Neuron (in vitro differentiated cells): ENCODE results near the gene YTHDC2.

Source experiments
- H2AFZ ChIP-seq: one replicate; pipeline ENCODE4 v1.6.1; 2013; ENCODE audit warnings: low read depth, mild to moderate bottlenecking, inconsistent platforms, low read length, moderate library complexity
- H3K27me3 ChIP-seq: one replicate; pipeline ENCODE4 v1.6.1; 2013; ENCODE audit warnings: low read length; ENCODE audit not compliant: insufficient read depth
- H3K36me3 ChIP-seq: one replicate; pipeline ENCODE4 v1.6.1; 2013; ENCODE audit warnings: low read length; ENCODE audit not compliant: insufficient read depth
- H3K4me1 ChIP-seq: one replicate; pipeline ENCODE4 v1.6.1; 2013; ENCODE audit warnings: low read length; ENCODE audit not compliant: insufficient read depth
- H3K4me3 ChIP-seq: 2 replicates; pipeline ENCODE4 v1.5.1; 2013; ENCODE audit warnings: mild to moderate bottlenecking, low read length, moderate library complexity
- H3K9me3 ChIP-seq: one replicate; pipeline ENCODE4 v1.6.1; 2013; ENCODE audit warnings: low read length

YTHDC2 gene

DNA sequence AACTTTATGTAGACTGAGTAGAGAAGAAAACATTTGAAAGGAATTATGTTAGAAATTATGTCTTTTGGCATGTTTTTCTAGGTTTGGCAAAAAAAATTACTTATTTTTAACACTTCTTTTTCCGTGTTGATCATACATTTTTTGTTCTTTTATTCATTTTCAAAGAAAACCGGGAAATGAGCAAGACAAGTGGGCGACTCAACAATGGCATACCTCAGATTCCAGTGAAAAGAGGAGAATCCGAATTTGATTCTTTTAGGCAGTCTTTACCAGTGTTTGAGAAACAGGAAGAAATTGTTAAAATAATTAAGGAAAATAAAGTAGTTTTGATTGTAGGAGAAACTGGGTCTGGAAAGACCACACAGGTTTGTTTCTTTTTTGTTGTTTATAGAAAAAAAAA lies 12.9 kb downstream of the YTHDC2 start:
- Histone ChIP-seq H3K9me3 (peaks cover 6% of the 10 kb centered on the region), H2AFZ (no peak overlapping the region), H3K36me3 (peaks cover 6% of the 10 kb centered on the region), H3K4me1 (peaks cover 3% of the 10 kb centered on the region), H3K4me3 (no peak overlapping the region), H3K27me3 (no peaks in the 10 kb centered on the region)

DNA sequence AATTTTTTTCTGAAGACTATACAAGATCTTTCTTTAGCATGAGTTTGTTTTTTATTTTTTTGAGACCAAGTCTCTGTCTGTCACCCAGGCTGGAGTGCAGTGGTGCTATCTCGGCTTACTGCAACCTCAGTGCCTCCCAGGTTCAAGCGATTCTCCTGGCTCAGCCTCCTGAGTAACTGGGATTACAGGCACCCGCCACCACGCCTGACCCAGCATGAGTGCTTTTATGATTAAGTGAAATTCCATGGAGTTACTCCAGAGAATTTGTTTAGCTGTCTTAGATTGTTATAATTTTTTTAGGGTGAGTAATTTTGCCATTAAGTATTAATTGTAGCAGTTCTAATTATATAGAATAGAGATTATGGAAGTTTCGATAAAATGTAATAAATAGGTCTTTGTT lies 14.3 kb downstream of the YTHDC2 start:
- H2AFZ ChIP-seq: no peak overlapping the region
- H3K36me3 ChIP-seq: peaks cover 7% of the 10 kb centered on the region
- peaks cover 7% of the 10 kb centered on the region for H3K9me3 ChIP-seq
- no peaks in the 10 kb centered on the region for H3K27me3 ChIP-seq
- peaks cover 3% of the 10 kb centered on the region for H3K4me1 ChIP-seq
- no peak overlapping the region for H3K4me3 ChIP-seq

- Histone ChIP-seq H3K27me3 (no peaks in the 10 kb centered on the region), H3K4me3 (no peak overlapping the region), H3K36me3 (peaks cover 31% of the 10 kb centered on the region), H2AFZ (no peak overlapping the region), H3K4me1 (no peaks in the 10 kb centered on the region), H3K9me3 (peaks cover 8% of the 10 kb centered on the region)
Observed at GRCh38 chr5:113531481-113532159, 18.1 kb downstream of the YTHDC2 start.

- Histone ChIP-seq H2AFZ (no peak overlapping the region), H3K27me3 (no peaks in the 10 kb centered on the region), H3K4me1 (no peaks in the 10 kb centered on the region), H3K9me3 (no peaks in the 10 kb centered on the region), H3K36me3 (peaks cover 64% of the 10 kb centered on the region), H3K4me3 (no peak overlapping the region)
Observed at GRCh38 chr5:113538313-113538712, 24.8 kb downstream of the YTHDC2 start.

DNA sequence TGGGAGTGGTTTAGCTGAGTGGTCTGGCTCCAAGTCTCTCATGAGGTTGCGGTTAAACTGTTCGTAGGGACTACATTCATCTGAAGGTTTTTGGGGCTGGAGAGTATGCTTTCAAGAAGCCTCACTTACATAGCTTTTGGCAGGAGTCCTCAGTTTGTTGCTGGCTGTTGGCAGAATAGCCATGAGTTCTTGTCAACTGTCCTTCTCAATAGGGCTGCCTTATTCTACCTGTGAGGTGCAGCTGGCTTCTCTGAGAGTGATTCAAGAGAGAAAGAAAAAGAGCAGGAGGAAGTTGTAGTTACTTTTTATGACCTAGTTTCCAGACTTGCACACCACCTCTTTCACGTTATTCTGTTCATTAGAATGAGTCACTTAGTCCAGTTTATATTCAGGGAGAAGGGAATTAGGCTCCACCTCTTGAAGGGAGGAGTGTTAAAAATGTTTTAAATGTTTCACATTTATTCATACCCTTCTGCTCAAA lies 33.2 kb downstream of the YTHDC2 start:
- Histone ChIP-seq H3K4me3 (no peak overlapping the region), H3K27me3 (no peaks in the 10 kb centered on the region), H3K36me3 (peaks cover 62% of the 10 kb centered on the region)

GRCh38 chr5:113548396-113548795 lies 34.9 kb downstream of the YTHDC2 start:
- peaks cover 59% of the 10 kb centered on the region for H3K36me3 ChIP-seq

More for the DNA sequence above, 33.2 kb downstream of the YTHDC2 start:
- Histone ChIP-seq H3K9me3 (peaks cover 2% of the 10 kb centered on the region), H2AFZ (no peak overlapping the region), H3K4me1 (no peaks in the 10 kb centered on the region)

DNA sequence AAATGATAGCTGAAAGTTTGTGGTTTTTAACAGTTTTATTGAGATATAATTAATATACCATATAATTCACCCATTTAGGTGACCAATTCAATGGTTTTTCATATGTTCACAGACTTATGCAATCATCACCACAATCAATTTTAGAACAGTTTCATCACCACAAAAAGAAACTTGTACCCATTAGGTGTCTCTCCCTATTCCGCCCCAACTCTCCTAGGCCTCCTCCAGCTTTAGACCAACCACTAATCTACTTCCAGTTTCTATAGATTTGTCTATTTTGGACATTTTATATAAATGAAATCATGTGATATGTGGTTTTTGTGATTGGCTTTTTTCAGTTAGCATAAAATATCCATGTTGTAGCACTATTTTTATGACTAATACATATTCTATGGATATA lies 38.6 kb downstream of the YTHDC2 start:
- H3K4me3 ChIP-seq: no peak overlapping the region
- no peak overlapping the region for H2AFZ ChIP-seq
- no peaks in the 10 kb centered on the region for H3K9me3 ChIP-seq
- no peaks in the 10 kb centered on the region for H3K27me3 ChIP-seq
- no peaks in the 10 kb centered on the region for H3K4me1 ChIP-seq
- peaks cover 62% of the 10 kb centered on the region for H3K36me3 ChIP-seq

More at GRCh38 chr5:113548396-113548795, 34.9 kb downstream of the YTHDC2 start:
- no peaks in the 10 kb centered on the region for H3K4me1 ChIP-seq
- no peak overlapping the region for H2AFZ ChIP-seq
- peaks cover 2% of the 10 kb centered on the region for H3K9me3 ChIP-seq
- no peaks in the 10 kb centered on the region for H3K27me3 ChIP-seq
- no peak overlapping the region for H3K4me3 ChIP-seq

DNA sequence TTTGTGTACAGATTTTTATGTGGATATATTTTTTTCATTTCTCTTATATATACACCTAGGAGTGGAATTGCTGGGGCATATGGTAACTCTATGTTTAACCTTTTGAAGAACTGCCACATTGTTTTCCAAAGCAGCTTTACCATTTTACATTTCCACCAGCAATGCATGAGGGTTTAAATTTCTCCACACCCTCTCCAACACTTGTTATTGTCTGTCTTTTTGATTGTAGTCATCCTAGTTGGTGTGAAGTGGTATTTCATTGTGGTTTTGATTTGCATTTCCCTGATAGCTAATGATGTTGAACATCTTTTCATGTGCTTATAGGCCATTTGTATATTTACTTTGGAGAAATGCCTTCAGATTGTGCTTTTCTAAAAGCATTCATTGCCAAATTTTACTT lies 39.1 kb downstream of the YTHDC2 start:
- no peak overlapping the region for H3K4me3 ChIP-seq
- H3K27me3 ChIP-seq: no peaks in the 10 kb centered on the region
- peaks cover 66% of the 10 kb centered on the region for H3K36me3 ChIP-seq
- no peaks in the 10 kb centered on the region for H3K4me1 ChIP-seq
- H3K9me3 ChIP-seq: no peaks in the 10 kb centered on the region
- no peak overlapping the region for H2AFZ ChIP-seq

- Histone ChIP-seq H3K4me3 (no peak overlapping the region), H3K27me3 (no peaks in the 10 kb centered on the region), H3K36me3 (peaks cover 61% of the 10 kb centered on the region), H3K9me3 (peaks cover 3% of the 10 kb centered on the region), H2AFZ (no peak overlapping the region), H3K4me1 (no peaks in the 10 kb centered on the region)
Observed at GRCh38 chr5:113562828-113563400, 49.4 kb downstream of the YTHDC2 start.

DNA sequence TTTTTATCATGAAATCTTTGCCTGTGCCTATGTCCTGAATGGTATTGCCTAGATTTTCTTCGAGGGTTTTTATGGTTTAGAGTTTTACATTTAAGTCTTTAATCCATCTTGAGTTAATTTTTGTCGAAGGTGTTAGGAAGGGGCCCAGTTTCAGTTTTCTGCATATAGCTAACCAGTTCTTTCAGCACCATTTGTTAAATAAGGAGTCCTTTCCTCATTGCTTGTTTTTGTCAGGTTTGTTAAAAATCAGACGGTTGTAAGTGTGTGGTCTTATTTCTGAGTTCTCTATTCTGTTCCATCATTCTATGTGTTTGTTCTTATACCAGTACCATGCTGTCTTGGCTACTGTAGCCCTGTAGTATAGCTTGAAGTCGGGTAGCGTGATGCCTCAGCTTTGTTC lies 55.9 kb downstream of the YTHDC2 start:
- H3K4me1 ChIP-seq: no peaks in the 10 kb centered on the region
- no peak overlapping the region for H2AFZ ChIP-seq
- H3K27me3 ChIP-seq: no peaks in the 10 kb centered on the region
- H3K36me3 ChIP-seq: peaks cover 61% of the 10 kb centered on the region
- H3K4me3 ChIP-seq: no peak overlapping the region
- H3K9me3 ChIP-seq: peaks cover 7% of the 10 kb centered on the region

DNA sequence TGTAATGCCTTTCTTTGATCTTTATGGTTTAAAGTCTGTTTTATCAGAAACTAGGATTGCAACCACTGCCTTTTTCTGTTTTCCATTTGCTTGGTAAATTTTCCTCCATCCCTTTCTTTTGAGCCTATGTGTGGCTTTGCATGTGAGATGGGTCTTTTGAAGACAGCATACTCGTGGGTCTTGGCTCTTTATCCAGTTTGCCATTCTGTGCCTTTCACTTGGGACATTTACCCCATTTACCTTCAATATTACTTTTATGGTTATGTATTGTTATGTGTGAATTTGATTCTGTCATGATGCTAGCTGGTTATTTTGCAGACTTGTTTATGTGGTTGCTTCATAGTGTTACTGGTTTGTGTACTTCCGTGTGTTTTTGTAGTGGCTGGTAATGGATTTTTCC lies 59.2 kb downstream of the YTHDC2 start:
- Histone ChIP-seq H3K36me3 (peaks cover 46% of the 10 kb centered on the region), H3K9me3 (peaks cover 7% of the 10 kb centered on the region), H2AFZ (no peak overlapping the region), H3K4me3 (no peak overlapping the region), H3K27me3 (no peaks in the 10 kb centered on the region), H3K4me1 (no peaks in the 10 kb centered on the region)

DNA sequence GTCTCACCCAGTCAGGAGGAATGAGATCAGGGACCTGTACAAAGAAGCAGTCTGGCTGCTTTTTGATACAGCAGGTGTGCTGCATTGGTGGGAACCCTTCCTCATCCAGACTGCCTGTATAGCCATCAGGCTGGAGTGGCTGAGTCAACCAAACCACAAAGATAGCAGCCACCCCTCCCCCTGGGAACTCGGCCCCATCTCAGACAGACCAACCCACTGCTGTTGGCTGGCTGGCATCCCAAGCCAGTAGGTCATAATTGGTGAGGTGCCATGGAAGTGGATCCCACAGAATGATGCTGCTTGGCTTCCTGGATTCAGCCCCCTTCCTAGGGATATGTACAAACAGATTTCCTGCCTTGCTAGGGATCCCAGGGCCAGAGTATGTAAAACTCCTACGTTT lies 60.9 kb downstream of the YTHDC2 start:
- Histone ChIP-seq H3K27me3 (no peaks in the 10 kb centered on the region), H2AFZ (no peak overlapping the region), H3K4me1 (no peaks in the 10 kb centered on the region), H3K9me3 (peaks cover 3% of the 10 kb centered on the region), H3K36me3 (peaks cover 36% of the 10 kb centered on the region), H3K4me3 (no peak overlapping the region)

DNA sequence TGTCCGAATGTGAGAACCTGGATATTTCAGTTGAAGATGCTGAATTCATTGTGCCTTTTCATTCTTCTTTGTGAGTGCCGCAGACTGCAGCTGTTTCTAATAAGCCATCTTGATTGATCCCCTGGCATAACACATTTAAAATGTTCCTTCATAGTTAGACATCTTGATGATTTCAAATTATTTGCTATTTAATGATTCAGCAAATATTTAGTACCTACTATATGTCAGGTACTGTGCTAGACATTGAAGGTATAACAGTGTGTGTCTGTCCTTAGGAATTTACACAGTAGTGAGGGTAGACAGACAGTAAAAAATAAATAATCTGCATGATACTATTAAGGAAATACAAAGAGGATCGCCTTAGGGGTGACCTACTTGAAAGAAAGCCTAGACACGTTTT lies 61.6 kb downstream of the YTHDC2 start:
- Histone ChIP-seq H3K9me3 (peaks cover 2% of the 10 kb centered on the region), H3K4me3 (no peak overlapping the region), H2AFZ (no peak overlapping the region), H3K4me1 (no peaks in the 10 kb centered on the region), H3K36me3 (peaks cover 35% of the 10 kb centered on the region), H3K27me3 (no peaks in the 10 kb centered on the region)

DNA sequence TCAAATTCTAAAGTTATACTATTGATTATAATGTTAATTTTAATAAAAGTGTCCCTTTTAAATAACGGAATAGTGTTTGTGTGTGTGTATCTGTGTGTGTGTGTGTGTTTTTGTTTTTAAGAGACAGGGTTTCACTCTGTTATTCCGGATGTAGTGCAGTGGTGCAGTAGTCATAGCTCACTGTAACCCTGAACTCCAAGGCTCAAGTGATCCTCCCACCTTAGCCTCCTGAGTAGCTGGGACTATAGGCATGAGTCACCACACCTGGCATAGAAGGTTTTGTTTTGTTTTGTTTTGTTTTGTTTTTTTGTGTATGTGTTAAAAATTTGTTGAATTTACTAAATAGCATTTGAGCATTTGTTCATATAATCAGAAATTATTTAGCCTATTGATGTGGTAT lies 64.6 kb downstream of the YTHDC2 start:
- H3K4me1 ChIP-seq: no peaks in the 10 kb centered on the region
- H3K27me3 ChIP-seq: no peaks in the 10 kb centered on the region
- no peak overlapping the region for H3K4me3 ChIP-seq
- H2AFZ ChIP-seq: no peak overlapping the region
- H3K36me3 ChIP-seq: peaks cover 31% of the 10 kb centered on the region
- no peaks in the 10 kb centered on the region for H3K9me3 ChIP-seq
